KMS-11 (cell line): ENCODE measurements around the gene GOLT1A.

ENCODE experiments used
- H2AFZ ChIP-seq: fragments of 200-600 bp; sonication (generic); 2 replicates; pipeline ENCODE4 v1.6.1; 2016; ENCODE audit warnings: antibody characterized with exemption, mixed run types, low read depth
- H3K27ac ChIP-seq: fragments of 200-600 bp; sonication (generic); 2 replicates; pipeline ENCODE4 v1.6.1; 2016; ENCODE audit warnings: mild to moderate bottlenecking, mixed run types
- H3K27me3 ChIP-seq: fragments of 200-600 bp; sonication (generic); 2 replicates; pipeline ENCODE4 v1.6.1; 2017; ENCODE audit warnings: mild to moderate bottlenecking, low read depth, mixed run types, moderate library complexity; ENCODE audit not compliant: insufficient read depth
- H3K36me3 ChIP-seq: fragments of 200-600 bp; sonication (generic); 2 replicates; pipeline ENCODE4 v1.6.1; 2017; ENCODE audit warnings: mild to moderate bottlenecking, mixed run types; ENCODE audit not compliant: insufficient read depth
- H3K4me1 ChIP-seq: fragments of 200-600 bp; sonication (generic); 2 replicates; pipeline ENCODE4 v1.6.1; 2016; ENCODE audit warnings: mild to moderate bottlenecking, low read depth, mixed run types; ENCODE audit not compliant: poor library complexity, severe bottlenecking
- H3K4me2 ChIP-seq: fragments of 200-600 bp; sonication (generic); 2 replicates; pipeline ENCODE4 v1.7.0; 2016; ENCODE audit warnings: mild to moderate bottlenecking, mixed run types
- H3K4me3 ChIP-seq: fragments of 200-600 bp; sonication (generic); IDR thresholded peaks from 2 replicates; pipeline ENCODE4 v1.6.1; 2017; ENCODE audit warnings: low read depth, low read length, mixed read lengths; ENCODE audit not compliant: insufficient read depth
- H3K79me2 ChIP-seq: fragments of 200-600 bp; sonication (generic); 2 replicates; pipeline ENCODE4 v1.6.1; 2016; ENCODE audit warnings: low read depth, mixed run types; ENCODE audit not compliant: insufficient read depth
- H3K9ac ChIP-seq: fragments of 200-600 bp; sonication (generic); 2 replicates; pipeline ENCODE4 v1.6.1; 2016; ENCODE audit warnings: mild to moderate bottlenecking, mixed run types
- H4K20me1 ChIP-seq: fragments of 200-600 bp; sonication (generic); 2 replicates; pipeline ENCODE4 v1.6.1; 2016; ENCODE audit warnings: mild to moderate bottlenecking, mixed run types; ENCODE audit not compliant: insufficient read depth
- TF ChIP-seq, protein P1 (sequence below): fragments of 200-600 bp; sonication (generic); conservative IDR thresholded peaks from 2 replicates; pipeline ENCODE4 v1.6.1; 2017; ENCODE audit warnings: low read depth, mild to moderate bottlenecking, antibody characterized with exemption, low read length, moderate library complexity, mixed read lengths

Gene GOLT1A

GRCh38 chr1:204178487-204179281 is 35.1 kb downstream of the GOLT1A start:
- no peak overlapping the region for H2AFZ ChIP-seq
- TF ChIP-seq, protein P1, sequence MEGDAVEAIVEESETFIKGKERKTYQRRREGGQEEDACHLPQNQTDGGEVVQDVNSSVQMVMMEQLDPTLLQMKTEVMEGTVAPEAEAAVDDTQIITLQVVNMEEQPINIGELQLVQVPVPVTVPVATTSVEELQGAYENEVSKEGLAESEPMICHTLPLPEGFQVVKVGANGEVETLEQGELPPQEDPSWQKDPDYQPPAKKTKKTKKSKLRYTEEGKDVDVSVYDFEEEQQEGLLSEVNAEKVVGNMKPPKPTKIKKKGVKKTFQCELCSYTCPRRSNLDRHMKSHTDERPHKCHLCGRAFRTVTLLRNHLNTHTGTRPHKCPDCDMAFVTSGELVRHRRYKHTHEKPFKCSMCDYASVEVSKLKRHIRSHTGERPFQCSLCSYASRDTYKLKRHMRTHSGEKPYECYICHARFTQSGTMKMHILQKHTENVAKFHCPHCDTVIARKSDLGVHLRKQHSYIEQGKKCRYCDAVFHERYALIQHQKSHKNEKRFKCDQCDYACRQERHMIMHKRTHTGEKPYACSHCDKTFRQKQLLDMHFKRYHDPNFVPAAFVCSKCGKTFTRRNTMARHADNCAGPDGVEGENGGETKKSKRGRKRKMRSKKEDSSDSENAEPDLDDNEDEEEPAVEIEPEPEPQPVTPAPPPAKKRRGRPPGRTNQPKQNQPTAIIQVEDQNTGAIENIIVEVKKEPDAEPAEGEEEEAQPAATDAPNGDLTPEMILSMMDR = no peak
- H3K9ac ChIP-seq = no peak overlapping the region
- no peak overlapping the region for H3K4me3 ChIP-seq
- H3K27ac ChIP-seq = no peak overlapping the region
- no peaks in the 10 kb centered on the region for H4K20me1 ChIP-seq
- no peaks in the 10 kb centered on the region for H3K79me2 ChIP-seq
- no peaks in the 10 kb centered on the region for H3K4me1 ChIP-seq
- no peaks in the 10 kb centered on the region for H3K36me3 ChIP-seq
- H3K27me3 ChIP-seq = peaks cover 11% of the 10 kb centered on the region; the same call in 1 of the 2 replicates
- H3K4me2 ChIP-seq = no peak overlapping the region

GRCh38 chr1:204177133-204177532 is 36.7 kb downstream of the GOLT1A start:
- H2AFZ ChIP-seq = no peak overlapping the region
- H3K27me3 ChIP-seq = peaks cover 11% of the 10 kb centered on the region; the same call in 1 of the 2 replicates
- no peaks in the 10 kb centered on the region for H3K36me3 ChIP-seq
- no peak overlapping the region for H3K4me2 ChIP-seq
- TF ChIP-seq, protein P1 = no peak
- no peaks in the 10 kb centered on the region for H3K4me1 ChIP-seq
- no peaks in the 10 kb centered on the region for H4K20me1 ChIP-seq
- no peak overlapping the region for H3K27ac ChIP-seq
- H3K4me3 ChIP-seq = no peak overlapping the region
- no peak overlapping the region for H3K9ac ChIP-seq
- no peaks in the 10 kb centered on the region for H3K79me2 ChIP-seq

GRCh38 chr1:204176049-204176448 is 37.7 kb downstream of the GOLT1A start:
- Histone ChIP-seq H3K27ac (no peak overlapping the region), H3K4me3 (no peak overlapping the region), H3K4me1 (no peaks in the 10 kb centered on the region), H3K9ac (no peak overlapping the region), H3K79me2 (no peaks in the 10 kb centered on the region), H3K27me3 (peaks cover 11% of the 10 kb centered on the region; the same call in 1 of the 2 replicates), H3K4me2 (no peak overlapping the region), H2AFZ (no peak overlapping the region), H4K20me1 (no peaks in the 10 kb centered on the region), H3K36me3 (no peaks in the 10 kb centered on the region)
- TF ChIP-seq, protein P1 = no peak

DNA sequence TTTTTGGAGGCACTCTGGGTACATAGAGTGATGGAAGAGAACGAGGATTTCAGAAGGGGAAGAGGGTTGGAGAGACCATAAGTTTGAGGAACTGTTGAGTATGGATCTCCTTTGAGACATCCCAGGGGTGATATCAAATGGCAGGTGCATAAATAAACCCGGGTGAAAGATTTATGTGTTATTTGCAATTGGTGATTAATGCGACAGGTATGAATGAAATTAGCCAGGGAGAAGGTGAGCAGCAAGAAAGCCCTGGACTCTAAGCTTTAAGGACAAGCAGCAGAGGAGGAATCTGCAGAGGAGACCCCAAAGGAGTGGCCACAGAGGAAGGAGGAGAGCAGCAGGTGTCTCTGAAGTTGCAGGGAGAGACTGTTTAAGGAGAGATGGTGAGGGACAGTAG is 38.8 kb downstream of the GOLT1A start:
- Histone ChIP-seq H3K4me2 (no peak overlapping the region), H3K4me1 (no peaks in the 10 kb centered on the region), H3K27me3 (peaks cover 11% of the 10 kb centered on the region; the same call in 1 of the 2 replicates), H3K4me3 (no peak overlapping the region), H2AFZ (no peak overlapping the region), H3K9ac (no peak overlapping the region), H3K36me3 (no peaks in the 10 kb centered on the region), H3K79me2 (no peaks in the 10 kb centered on the region), H3K27ac (no peak overlapping the region), H4K20me1 (no peaks in the 10 kb centered on the region)
- TF ChIP-seq, protein P1 = no peak
